Cerebellar cortex (tissue), 1 donor: ENCODE results near the gene RAB3C.

Experiments
- DNase-seq: peaks from one replicate; pipeline ENCODE4 v3.0.0-alpha.2; 2015; ENCODE audit warnings: low spot score

The RAB3C gene

DNA sequence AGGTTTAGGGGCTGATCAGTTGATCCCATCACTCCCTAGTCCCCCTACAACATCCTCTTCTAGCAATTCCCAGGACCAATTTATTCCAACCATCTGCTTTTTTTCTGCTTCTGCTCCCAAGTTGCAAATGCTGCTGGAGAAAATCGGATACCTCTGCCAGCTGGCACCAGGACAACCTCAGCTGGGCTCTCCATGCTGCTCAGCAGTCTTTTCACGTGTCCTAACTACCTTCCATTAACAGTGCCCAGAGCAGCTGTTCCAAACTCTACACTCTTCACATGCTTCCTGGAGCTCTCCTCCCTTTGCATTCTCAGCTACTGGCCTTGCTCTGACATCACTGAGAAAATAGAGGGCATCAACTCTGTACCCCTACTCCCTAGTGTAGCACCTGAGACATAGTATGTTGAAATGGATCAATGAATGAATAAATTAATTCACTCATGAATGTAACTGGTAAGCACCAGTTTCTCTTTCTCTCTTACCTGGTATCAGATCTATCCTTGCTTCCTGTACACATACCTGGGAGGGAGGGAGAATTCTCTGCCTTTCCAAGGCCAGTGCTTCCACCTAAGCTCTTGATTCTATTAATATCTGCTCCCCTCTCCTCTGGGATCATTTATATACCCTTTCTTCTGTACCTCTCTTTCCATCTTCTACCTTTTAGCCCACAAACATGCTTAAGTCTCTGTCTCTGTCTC, 191.0 kb downstream of the RAB3C start:
- DNase-seq, result peak; percentile 21

GRCh38 chr5:58774937-58775336, 192.1 kb downstream of the RAB3C start:
- peak; percentile 12 for DNase-seq

GRCh38 chr5:58775701-58776262, 192.9 kb downstream of the RAB3C start:
- no peak for DNase-seq

- no peak for DNase-seq
These were observed 193.7 kb downstream of the RAB3C start for GRCh38 chr5:58776559-58776958.

- no peak for DNase-seq
These were observed 196.0 kb downstream of the RAB3C start for GRCh38 chr5:58778888-58779287.

- DNase-seq, result no peak
These were observed 203.2 kb downstream of the RAB3C start for GRCh38 chr5:58786035-58786434.

DNA sequence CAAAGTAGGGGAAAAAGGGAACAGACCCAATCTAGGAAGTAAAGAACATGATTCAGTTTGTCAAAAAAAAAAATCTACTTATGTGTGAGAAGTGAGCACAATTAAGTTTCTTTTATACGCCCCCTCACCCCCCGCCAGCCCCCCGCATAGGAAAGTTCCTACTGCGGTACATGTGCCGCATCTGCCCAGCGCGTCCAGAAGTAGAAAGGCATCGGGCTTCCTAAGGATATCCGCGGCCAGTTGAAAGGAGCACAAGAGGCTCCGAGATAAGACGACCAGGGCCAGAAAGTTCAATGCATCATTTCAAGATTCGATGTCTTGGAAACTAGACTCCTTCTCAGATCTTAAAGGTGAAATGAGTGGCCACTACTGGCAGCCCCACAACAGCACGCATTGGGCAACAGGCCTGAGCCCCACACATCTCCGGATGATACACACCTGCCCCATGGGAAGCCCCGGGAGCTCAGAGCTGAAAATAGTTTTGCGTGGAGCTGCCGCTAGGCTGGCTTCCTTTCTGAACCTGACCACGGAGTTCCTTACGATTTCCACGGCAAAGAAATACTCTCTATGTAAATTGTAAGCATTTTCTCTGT, 203.9 kb downstream of the RAB3C start:
- no peak for DNase-seq

- DNase-seq, result peak; percentile 17
These were observed 205.1 kb downstream of the RAB3C start for GRCh38 chr5:58787987-58788386.

- no peak for DNase-seq
These were observed 211.2 kb downstream of the RAB3C start for GRCh38 chr5:58793888-58794657.

DNA sequence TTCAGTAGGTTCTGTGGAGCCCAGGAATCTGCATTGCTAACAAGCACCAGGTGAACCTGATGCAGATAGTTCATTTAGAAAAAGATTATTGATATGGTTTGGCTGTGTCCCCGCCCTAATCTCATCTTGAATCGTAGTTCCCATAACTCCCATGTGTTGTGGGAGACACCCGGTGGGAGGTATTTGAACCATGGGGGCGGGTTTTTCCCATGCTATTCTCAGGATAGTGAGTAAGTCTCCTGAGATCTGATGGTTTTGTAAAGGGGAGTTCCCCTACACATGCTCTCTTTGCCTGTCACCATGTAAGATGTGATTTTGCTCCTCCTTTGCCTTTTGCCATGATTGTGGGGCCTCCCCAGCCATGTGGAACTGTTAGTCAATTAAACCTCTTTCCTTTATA, 212.0 kb downstream of the RAB3C start:
- no peak for DNase-seq

- no peak for DNase-seq
These were observed 212.5 kb downstream of the RAB3C start for GRCh38 chr5:58795327-58795726.

DNA sequence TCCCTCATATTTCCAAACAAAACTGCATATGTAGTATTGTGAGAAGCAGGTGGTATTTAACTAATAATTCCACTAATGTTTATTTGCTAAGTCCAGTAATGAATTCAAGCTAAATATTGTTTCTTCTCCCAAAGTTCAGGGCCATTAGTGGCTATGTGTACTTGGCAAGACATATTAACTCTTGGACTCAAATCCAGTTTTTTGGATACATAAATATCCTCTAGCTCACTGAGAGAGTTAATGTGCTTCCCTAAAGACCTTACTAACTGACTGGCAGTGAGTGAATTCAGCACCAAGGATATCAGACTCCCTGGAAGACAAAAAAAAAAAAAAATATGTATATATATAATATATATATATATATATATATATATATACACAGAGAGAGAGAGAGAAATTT, 214.1 kb downstream of the RAB3C start:
- DNase-seq, result no peak

- DNase-seq, result no peak
These were observed 217.5 kb downstream of the RAB3C start for GRCh38 chr5:58800356-58800755.

- DNase-seq, result no peak
These were observed 218.1 kb downstream of the RAB3C start for GRCh38 chr5:58800861-58801540.

DNA sequence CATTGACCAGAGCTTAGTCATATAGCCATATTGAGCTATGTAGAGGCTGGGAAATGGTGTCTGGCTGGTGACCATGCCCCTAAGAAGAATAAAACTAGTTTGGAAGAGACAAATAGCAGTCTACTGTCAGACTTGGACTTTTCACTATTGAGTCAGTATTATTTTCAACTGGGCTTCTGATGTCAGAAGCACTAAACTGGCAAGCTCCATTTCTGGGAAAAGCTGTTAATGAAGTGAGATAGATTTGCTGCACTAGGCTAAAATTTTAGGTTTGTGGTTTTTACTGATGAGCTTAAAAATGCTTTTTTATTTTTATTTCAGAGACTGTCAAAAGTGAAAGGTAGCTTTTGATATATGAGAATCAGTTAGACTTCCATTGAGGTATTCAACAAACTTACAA, 220.2 kb downstream of the RAB3C start:
- DNase-seq, result no peak

DNA sequence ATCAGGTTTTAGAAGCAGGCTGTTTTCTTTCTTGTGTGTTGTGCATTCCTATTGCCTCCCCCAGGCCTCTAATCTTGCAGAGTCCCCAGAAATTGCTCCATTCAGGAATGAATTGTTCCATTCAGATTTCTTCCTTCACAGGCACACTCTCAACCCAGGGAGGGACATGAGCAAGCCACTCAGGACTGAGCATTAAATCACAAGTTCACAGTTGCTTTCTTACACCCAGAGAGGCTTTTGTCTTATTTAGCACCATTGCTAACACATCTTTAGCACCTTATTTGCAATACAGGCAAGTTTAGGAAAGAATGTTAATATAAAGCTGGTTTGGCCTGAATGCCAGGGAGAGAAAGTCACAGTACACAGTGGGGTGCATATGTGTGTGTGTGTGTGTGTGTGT, 221.4 kb downstream of the RAB3C start:
- DNase-seq, result no peak

GRCh38 chr5:58810086-58810485, 227.2 kb downstream of the RAB3C start:
- DNase-seq, result no peak

DNA sequence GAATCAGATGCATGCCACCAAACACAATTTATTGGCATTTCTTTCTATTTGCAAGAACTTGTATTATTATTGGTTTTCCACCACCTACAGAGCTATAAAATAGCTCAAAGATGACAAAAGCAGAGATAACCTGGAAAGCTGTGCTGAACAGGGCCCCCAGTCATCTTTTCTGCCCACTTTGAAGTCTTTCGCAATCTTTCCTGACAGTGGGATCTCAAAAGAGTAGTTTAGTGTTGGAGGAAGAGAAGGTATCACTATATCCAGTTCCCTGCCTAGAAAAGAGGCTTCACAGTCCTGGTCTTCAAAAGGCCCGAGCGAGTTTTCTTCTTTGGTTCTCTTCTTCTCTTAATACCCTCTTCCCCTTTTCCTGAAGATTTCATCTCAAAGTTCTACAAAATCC, 231.0 kb downstream of the RAB3C start:
- DNase-seq, result no peak

DNA sequence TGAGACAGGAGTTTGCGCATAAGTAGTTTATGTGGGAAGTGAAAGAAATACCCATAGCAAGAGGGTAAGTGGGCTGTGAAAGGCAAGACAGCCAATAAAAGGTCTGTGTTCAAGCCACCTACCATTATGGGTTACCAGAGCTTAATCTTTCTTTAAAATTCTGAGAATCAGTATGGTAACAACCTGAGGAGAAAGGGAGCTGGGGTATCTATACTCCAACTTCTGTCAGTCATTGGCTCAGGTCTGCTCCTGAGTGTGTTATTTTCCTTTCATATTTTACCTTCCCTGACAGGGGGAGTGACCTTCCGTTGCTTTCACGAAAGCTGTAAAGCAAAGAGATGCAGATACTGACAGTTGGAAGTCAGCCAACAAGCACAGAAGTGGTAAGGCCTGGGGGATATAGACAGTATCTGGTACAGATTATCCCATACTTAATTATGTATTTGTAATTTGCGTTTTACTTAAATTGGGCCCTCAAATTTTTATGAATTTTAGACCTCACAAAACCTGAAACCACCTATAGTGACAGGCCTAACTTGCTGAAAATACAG, 233.4 kb downstream of the RAB3C start:
- DNase-seq, result no peak

- no peak for DNase-seq
These were observed 235.6 kb downstream of the RAB3C start for GRCh38 chr5:58818465-58818864.

DNA sequence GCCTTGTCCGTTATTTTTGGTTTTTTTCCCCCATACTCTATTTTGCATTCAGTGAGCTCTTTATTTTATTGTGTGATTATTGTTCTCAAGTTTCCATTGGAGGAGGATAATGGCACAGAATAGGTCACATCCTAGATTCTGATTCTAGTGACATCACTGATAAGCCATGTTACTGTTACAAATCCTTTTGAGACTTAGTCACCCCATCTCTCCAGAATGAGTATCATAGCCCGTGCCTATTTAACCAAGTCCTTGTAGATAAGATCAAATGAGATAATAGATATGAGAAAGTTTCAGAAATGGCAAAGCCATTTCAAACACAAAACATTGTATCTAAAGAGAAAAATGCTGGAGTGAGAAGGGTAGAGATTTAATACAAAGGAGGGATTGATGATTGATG, 242.6 kb downstream of the RAB3C start:
- no peak for DNase-seq

DNA sequence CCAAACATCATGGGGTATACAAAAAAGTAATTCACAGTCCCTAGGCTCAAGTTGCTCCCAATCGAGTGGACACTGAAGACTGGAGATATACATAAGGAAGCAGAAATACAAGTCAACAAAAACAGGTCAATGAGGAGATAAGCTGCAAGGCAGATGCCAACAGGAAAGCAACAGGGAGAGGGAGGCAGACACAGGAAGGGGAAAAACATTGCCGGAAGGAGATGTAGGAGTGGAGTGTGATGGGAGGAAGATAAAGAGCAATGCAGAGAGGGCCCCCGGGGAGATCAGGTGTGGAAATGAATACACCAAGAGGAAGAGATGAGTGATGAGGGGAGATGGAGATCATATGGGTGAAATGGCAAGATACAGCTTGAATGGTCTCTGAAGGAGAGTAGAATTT, 243.0 kb downstream of the RAB3C start:
- no peak for DNase-seq
